H54 (cell line): Measurements from ENCODE around the gene PIEZO2.
"Not testable (repeated sequence)": the region's sequence is repeated elsewhere in the genome, so short reads cannot be mapped to it uniquely, and the experiment has no call there.

Source experiments
- DNase-seq: peaks from one replicate; pipeline ENCODE4 v3.0.0; 2011; ENCODE audit warnings: low spot score, mixed read lengths; ENCODE audit not compliant: insufficient read length
- FAIRE-seq: peaks from 3 replicates; lab custom pipeline; 2011; peaks lifted over from hg19 to GRCh38; lab: Jason Lieb, UNC
- POLR2A ChIP-seq: IDR thresholded peaks from 2 replicates; pipeline ENCODE4 v1.6.1; 2011; ENCODE audit warnings: low read depth, mild to moderate bottlenecking, low read length

The PIEZO2 gene

DNA sequence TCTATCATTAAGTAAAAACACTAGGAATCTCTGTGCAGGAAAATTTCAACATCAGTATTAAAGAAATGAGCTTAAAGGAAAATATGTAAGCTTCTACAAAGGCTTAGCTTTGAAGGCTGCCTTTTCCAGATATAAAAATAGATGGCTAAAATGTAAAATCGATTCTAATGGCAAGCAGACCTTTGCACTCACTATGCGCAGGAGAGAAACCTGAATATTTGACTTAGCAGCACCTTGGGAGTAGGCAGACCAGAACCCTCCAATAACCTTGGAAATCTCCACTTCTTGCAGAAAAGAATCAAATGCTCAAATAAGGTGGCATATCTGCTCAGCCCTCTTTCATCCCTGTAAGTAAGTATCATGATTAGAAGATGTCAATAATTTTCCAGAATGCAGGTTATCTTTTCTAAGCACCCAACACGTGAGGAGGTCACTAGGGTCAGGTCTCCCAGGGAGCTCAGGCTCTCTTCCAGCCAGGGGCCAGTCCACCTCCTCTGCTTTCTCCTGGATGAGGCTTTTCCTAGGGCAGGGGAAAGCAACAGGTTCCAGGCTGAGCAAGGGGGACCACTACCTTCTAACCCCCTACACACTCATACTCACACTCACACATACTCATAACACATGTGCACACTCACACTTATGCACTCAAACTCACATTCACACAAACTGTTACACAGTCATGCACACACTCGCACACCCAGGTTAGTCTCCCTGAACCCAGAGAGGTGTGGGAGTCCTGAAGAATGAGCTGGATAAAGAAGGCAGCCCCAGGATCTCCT, 3.8 kb downstream of the PIEZO2 start:
- no peak for FAIRE-seq
- DNase-seq = no peak

DNA sequence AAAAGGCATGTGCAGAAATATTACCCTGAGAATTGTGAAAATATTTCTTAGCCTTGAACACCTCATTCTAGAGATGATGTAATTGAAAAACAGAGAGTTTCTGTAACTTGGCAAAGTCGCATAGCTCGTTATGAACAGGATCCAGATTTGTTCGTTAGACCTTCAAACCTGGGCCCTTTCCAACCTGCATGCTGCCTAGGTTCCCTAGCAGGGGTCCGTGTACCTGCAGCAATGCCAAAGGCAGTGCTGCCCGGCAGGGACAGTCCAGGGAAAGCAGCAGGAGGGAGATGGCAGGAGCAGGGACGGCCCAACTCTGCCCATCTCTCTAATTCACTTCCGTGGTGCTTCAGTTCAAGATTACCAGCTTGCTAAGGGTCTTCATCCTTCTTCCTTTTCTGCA, 12.0 kb downstream of the PIEZO2 start:
- no peak for TF ChIP-seq POLR2A
- FAIRE-seq = no peak

More for the DNA sequence above, 3.8 kb downstream of the PIEZO2 start:
- no peak for TF ChIP-seq POLR2A

DNA sequence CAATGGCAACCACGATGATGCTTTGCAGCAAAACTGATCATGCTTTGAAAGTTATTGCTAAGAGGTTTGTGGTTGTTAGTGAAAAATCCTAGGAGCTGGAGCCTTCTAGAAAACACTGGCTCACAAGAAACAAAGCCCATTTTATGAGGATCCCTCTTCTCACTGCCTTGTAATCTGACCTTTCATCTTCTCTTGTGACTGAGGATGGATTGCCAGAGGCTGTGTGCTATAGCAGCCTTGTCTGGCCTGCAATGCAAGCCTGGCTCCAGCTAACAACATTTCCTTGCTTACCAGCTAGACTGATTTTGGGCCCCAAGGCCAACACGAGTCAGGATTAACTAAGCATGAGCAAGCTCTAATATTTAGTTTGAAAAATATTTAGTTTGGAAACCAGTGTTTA, 13.1 kb downstream of the PIEZO2 start:
- DNase-seq (no peak), FAIRE-seq (no peak)
- TF ChIP-seq POLR2A = no peak

More for the DNA sequence above, 12.0 kb downstream of the PIEZO2 start:
- DNase-seq = no peak

DNA sequence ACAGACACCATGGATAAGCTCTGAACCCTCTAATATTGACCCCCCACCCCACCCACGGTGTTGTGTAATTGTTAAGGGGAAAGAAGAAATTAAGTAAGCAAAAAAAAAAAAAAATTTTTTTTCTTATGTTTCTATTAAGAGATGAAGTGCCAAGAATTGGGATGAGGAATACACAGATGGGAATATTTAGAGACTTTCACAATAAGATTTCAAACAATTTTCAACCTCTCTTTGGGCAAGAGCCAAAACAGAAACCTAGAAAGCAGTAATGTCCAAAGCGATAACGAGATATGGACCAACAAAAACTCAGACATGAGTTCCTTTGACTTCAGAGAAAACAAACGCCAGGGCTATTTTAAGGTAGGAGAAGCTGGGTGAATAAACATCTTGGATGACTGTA, 14.4 kb downstream of the PIEZO2 start:
- no peak for TF ChIP-seq POLR2A
- no peak for DNase-seq
- no peak for FAIRE-seq

DNA sequence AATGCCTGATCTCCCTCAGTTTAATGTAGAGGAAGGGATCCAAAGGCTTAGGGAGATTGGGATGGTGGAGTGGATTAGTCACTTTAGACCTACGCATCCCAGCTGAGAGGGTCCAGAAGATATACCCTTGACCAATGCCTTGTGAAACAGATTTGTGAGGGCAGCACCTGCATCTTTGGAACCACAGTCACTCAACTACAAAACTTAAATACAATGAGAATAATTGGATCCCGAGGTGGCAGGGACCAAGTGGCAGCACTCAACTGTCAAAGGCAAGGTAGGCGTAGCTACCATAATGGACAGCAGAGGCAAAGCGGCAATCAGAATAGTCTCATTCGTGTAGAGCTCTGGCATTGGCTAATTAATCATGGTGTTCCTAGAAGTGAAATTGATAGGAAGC, 20.3 kb downstream of the PIEZO2 start:
- FAIRE-seq, DNase-seq: not testable (repeated sequence)

DNA sequence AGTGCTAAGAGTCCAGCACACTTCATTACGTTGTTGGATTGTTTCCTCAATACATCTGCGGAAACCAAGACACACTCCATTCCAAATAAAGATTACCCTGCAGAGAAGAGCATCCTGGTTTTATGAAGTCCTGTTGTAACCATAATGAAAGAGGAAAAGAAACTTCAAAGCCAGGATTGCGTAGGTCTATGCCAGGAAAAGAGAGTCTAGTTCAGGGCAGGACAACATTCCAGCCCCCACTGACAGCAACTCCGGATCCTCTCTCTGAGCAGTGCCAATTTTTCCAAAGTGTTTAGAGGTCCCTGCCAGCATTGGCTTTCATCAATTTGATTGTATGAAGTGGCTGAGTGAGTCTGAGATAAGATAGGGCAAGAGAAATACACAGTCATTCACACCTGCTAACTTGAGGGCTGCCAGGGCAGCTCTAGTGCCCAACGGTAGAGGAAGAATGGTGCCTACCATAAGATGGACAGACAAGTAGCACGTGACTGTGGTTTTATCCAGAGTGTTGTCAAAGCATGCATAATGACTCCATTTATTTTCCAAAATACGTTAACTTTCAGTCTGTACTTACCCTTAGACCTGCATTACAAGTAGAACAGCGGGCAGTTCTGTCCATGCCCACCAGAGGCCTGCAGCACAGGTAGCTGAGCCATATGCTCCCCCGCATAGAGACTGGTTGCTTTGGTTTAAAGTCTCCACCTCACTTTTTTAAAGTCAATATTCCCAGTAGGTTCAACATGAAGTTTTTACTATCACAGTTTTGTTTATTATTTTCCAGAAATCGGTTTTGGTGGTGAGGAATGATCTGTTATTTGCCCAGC, 23.7 kb downstream of the PIEZO2 start:
- no peak for TF ChIP-seq POLR2A
- DNase-seq (no peak), FAIRE-seq (no peak)

DNA sequence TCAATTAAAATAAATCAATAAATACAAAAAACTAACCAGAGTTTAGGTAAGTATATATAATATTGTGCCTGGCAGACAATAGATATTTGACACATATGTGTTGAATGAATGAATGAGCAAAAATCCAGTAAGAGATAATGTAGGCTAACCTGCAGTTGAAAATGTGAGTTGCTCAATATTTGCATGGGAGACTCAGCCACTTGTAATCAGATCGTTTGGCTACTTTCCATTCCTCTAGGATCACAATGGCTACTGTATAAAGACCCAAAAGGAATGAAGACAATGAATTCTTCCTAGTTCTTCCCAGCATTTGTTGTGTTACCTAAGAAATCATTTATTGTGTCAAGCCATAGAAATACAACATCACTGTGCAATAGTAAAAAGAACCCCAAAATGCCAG, 25.3 kb downstream of the PIEZO2 start:
- DNase-seq (no peak), FAIRE-seq (no peak)
- no peak for TF ChIP-seq POLR2A

DNA sequence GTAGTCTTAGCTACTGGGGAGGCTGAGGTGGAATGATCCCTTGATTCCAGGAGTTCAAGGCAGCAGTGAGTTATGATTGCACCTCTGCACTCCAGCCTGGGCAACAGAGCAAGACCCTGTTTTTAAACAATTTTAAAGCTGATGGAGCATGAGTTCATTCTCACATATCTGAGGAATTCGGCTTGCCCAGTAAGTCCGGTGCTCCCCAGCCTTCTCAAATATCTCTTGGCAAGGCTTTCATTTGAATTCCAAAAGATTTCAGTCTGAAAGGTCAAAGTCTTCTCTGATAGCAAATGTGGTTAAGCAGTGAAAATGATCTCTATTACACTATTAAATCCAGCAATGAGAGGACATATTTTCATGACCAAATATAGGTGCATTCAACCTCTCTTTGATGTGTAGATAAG, 27.9 kb downstream of the PIEZO2 start:
- FAIRE-seq (no peak), DNase-seq (no peak)
- no peak for TF ChIP-seq POLR2A

DNA sequence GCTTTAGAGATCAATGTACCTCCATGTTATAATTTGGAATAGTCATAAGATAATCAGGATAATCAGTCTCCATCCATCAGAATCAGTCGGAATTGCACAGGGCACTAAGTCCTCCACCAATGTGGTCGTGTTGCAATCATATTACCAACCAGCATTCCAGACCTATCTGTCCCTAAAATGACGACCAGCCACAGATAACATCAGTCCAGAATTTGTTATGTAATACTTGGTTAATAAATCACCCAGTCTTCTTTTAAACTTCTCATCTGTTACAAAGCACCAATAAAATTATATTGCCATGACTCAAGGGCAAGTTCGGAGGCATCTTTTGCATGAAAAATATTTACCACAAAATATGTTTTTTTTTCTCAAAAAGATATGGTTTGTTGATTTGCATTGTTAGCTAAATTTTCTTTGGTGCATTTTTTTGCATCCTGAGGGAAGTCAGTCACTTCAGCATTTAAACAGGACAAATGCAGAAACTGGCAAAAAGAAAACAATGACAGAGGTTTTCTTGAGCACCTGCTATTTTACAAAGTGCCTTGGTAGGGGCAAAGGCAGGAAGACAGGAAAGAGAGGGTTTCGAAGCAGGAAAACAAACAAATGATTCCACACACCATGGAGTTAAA, 29.3 kb downstream of the PIEZO2 start:
- DNase-seq (no peak), FAIRE-seq (peak; percentile 45)
- no peak for TF ChIP-seq POLR2A

DNA sequence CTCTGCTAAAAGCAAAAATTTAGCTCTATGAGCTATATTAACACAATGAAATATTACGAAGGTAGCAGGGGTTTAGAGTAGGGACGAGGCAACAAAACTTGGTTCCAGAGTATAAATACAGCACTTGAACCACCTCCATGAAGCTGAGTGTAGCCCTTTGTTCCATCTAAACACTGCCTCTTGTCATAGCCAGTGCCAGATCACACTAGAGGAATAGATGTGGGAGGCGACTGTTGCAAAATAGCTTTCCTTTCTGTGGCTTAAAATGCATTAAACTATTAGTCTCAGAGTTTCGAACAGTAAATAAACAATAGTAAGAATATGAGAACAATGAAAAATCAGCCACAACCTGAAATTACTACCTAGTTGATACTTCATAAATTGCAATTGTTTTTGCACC, 29.8 kb downstream of the PIEZO2 start:
- no peak for TF ChIP-seq POLR2A
- DNase-seq = no peak
- no peak for FAIRE-seq

DNA sequence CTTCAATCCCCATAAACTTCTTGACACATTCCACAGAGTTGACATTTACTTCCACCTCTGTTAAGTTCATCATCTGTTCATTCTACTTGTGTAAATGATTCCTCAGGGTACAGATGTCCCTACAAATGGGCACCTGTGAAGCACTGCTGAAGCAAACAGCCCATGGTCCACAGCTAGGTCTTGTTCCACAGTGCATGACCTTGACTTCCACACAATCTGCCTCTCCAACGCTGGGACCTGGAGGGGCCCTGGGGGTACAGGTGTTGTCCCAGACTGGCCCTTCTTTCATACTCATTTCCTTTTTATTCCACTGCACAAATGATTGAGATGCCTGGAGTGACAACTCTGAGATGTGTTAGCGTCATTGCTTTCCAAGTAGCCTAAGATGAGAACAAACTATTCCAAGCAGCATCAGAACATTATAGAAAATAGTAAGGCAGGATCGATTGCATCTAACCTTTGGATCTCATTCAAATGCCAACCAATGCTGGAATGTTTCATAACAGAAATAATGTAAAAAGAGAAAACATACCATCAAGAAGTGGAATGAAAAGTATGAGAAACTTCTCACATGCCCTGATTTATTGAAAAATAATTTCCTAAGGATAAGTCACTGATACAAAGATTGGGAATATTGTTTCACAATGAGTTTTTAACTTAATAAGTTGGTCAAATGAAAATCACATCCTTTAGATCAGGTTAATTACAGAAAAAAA, 31.2 kb downstream of the PIEZO2 start:
- FAIRE-seq (no peak), DNase-seq (no peak)

DNA sequence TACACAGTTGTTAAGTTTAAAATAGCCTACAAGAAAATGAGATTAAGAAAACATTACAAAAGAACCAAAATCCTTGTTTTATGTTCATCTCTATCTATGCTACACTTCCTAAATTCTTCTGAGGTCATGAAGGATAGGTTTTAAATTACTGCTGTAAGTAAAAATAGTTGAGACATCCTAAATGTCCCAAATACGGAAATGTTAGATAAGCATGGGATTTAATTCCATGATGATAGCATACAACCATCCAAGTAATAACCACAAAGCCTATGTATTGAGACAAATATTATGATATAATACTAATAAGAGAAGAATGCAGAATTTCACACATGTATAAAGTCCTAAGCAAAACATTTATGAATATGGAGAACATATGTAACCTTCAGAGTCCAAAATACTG, 34.1 kb downstream of the PIEZO2 start:
- no peak for DNase-seq
- no peak for TF ChIP-seq POLR2A
- peak; percentile 43 for FAIRE-seq

More for the DNA sequence above, 31.2 kb downstream of the PIEZO2 start:
- TF ChIP-seq POLR2A = no peak

DNA sequence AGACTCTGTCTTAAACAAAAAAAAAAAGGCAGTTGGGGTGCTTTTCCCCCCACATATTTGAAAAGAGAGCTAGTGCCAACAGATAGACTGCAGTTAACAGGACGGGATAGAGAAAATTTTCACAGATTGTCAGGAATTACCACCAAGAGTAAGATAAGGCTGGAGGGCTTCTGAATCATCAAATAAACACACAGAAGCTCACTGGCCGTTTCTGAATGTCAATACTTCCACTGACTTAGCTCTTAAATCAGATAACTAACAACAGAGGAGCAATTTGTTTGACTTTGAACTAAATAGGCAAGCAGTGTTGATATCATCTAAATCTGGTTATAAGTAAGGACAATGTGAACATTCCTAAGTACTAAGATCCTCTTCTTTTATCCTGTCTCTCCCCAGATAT, 34.7 kb downstream of the PIEZO2 start:
- peak; percentile 86 for FAIRE-seq
- no peak for TF ChIP-seq POLR2A
- no peak for DNase-seq
